Stimulated activated naive B cell treated with anti-CD40 and anti-IgM and Interleukin-4, amounts not matched to agents 10 μg/mL and 1 μg/mL and 100 μg/mL, for 72 hours (primary cell): ENCODE data around the gene KCNK7.

ENCODE experiments used
- ATAC-seq, 2 donors: fragments of 150-1000 bp; cut with Tn5 transposase; replicated peaks; 2 replicates each; pipeline ENCODE4 v1.10.0; 2021; ENCODE audit warnings: moderate library complexity in 1 of 2
- DNase-seq: peaks from one replicate; pipeline ENCODE4 v3.0.0; 2021
- H3K27ac Mint-ChIP-seq: one replicate; pipeline ENCODE4 v1.8.0; 2022; ENCODE audit warnings: mild to moderate bottlenecking, mixed read lengths
- H3K27me3 Mint-ChIP-seq, 2 donors: one replicate each; pipeline ENCODE4 v1.8.0; 2022; ENCODE audit warnings: mixed read lengths in 2 of 2
- H3K36me3 Mint-ChIP-seq, 2 donors: one replicate each; pipeline ENCODE4 v1.8.0; 2022; ENCODE audit warnings: mixed read lengths in 2 of 2, mild to moderate bottlenecking in 1 of 2
- H3K4me1 Mint-ChIP-seq, 2 donors: one replicate each; pipeline ENCODE4 v1.8.0; 2022; ENCODE audit warnings: mixed read lengths in 2 of 2, mild to moderate bottlenecking in 1 of 2
- H3K4me3 Mint-ChIP-seq, 2 donors: one replicate each; pipeline ENCODE4 v1.8.0; 2022; ENCODE audit warnings: mild to moderate bottlenecking in 2 of 2, mixed read lengths in 2 of 2, moderate library complexity in 1 of 2
- H3K9me3 Mint-ChIP-seq, 2 donors: one replicate each; pipeline ENCODE4 v1.8.0; 2022; ENCODE audit warnings: mixed read lengths in 2 of 2, mild to moderate bottlenecking in 1 of 2

The KCNK7 gene

DNA sequence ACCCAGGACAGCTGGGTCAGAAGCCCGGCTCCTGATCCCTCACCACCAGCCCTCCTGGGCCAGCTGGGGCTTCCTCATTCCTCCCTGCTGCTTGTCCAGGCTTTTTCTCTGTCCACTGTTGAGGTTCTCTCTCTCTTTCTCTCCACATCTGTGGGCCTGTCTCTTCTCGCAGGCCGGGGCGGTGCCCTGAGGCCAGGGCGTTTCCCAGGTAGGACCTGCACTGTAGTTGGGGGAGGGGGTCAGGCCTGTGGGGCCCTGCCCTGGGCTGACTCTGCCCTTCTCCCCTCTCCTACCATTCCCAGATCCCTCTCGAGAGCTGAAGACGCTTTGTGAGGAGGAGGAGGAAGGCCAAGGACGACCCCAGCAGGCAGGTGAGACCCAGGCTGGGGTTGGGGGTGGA is 14.8 kb downstream of the KCNK7 start:
- Mint-ChIP-seq H3K27ac (peak overlapping the region; percentile 44), H3K4me3 (peak overlapping the region in 1 of 2 donors; percentile 26), H3K36me3 (peaks cover 50 to 74% of the 10 kb centered on the region in 2 donors), H3K4me1 (peaks cover 40 to 63% of the 10 kb centered on the region in 2 donors), H3K9me3 (no peaks in the 10 kb centered on the region), H3K27me3 (no peaks in the 10 kb centered on the region)
- no peak for DNase-seq
- no peak for ATAC-seq

DNA sequence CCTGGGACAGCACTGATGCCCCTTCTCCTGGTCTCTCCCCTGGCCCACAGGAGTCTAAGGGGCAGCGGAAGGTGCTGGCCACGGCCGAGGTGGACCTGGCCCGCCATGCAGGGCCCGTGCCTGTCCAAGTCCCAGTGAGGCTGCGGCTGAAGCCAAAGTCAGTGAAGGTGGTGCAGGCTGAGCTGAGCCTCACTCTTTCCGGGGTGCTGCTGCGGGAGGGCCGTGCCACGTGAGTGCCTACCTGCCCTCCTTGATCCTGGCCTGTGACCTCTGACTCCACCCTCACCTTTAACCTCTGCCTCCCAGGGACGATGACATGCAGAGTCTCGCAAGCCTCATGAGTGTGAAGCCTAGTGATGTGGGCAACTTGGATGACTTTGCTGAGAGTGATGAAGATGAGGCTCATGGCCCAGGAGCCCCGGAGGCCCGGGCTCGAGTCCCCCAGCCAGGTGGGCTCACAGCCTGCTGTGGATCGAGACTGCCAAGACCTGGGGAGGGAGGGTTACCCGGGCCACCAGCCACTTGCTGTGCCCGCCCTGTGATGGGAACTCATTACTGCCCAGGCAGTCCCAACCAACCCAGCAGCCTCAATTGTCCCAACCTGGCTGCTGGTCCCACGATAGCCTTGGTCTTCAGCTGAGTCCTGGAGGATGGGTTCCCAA is 15.4 kb downstream of the KCNK7 start:
- Mint-ChIP-seq H3K9me3 (no peaks in the 10 kb centered on the region), H3K4me1 (peaks cover 43 to 64% of the 10 kb centered on the region in 2 donors), H3K36me3 (peaks cover 47 to 73% of the 10 kb centered on the region in 2 donors), H3K4me3 (no peak overlapping the region), H3K27me3 (no peaks in the 10 kb centered on the region), H3K27ac (peak overlapping the region; percentile 7)
- DNase-seq (no peak), ATAC-seq (no peak)

DNA sequence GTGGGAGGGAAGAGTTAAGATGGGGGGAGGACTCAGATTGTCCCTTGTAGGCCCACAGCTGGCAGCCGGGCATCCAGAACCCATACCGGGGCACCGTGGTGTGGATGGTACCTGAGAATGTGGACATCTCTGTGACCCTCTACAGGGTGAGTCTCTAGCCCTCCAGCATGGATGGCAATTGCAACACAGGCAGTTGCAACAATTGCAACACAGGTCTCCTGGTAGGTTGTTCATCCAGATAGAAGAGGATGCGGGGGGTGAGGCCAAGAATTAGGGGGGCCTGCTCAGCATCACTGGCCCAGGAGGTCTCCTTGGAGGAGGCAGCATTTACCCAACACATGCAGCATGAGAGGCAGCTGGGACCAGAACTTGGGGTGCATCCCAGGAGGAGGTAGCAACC is 16.3 kb downstream of the KCNK7 start:
- peaks cover 44 to 69% of the 10 kb centered on the region in 2 donors for H3K36me3 Mint-ChIP-seq
- peak overlapping the region; percentile 59 for H3K27ac Mint-ChIP-seq
- H3K27me3 Mint-ChIP-seq, result no peaks in the 10 kb centered on the region
- H3K9me3 Mint-ChIP-seq, result no peaks in the 10 kb centered on the region
- no peak for DNase-seq
- no peak for ATAC-seq
- H3K4me3 Mint-ChIP-seq, result no peak overlapping the region
- H3K4me1 Mint-ChIP-seq, result peaks cover 48 to 70% of the 10 kb centered on the region in 2 donors

DNA sequence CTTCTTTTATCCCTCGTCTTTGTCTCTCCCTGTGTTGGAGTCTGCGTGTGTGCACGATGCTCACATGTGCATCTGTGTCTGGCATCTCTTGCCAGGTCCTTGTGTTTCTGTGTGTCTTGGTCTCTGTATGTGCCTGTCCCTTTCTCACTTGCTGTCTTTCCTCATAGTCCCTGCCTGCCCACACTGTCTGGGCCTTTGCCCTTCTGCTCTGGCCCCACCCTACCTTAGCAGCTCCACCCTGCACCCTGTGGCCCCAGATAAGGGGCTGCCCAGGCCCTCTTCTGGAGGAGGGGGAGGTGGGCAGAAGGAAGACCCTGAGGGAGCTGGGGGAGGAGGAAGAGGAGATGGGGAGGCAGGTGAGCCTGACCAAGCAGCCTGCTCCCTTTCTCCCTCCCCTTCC is 16.9 kb downstream of the KCNK7 start:
- H3K27me3 Mint-ChIP-seq, result no peaks in the 10 kb centered on the region
- DNase-seq (no peak), ATAC-seq (no peak)
- H3K36me3 Mint-ChIP-seq, result peaks cover 44 to 68% of the 10 kb centered on the region in 2 donors
- H3K4me1 Mint-ChIP-seq, result peaks cover 46 to 75% of the 10 kb centered on the region in 2 donors
- peak overlapping the region; percentile 88 to 90 for H3K4me3 Mint-ChIP-seq
- H3K9me3 Mint-ChIP-seq, result no peaks in the 10 kb centered on the region
- peak overlapping the region; percentile 96 for H3K27ac Mint-ChIP-seq

DNA sequence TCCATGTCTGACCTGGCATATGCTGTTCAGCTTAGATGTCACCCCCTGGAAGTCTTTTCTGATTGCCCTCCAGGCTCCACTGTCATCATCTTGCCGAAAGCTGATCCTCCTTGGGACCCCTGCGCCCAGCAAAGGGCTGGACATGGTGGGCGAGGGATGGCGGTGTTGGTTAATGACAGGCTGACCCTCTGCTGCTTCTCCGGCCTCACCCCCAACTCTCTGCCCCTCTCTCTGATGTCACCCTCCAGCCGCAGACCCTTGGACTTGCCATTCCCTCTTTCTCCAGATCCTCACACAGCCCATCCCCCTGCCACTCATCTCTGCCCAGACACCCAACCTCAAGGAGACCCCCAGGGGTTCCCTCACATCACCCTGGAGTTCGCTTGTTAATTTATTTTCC is 17.5 kb downstream of the KCNK7 start:
- ATAC-seq, result no peak
- H3K27ac Mint-ChIP-seq, result peak overlapping the region; percentile 96
- H3K4me1 Mint-ChIP-seq, result peaks cover 47 to 75% of the 10 kb centered on the region in 2 donors
- H3K27me3 Mint-ChIP-seq, result no peaks in the 10 kb centered on the region
- no peaks in the 10 kb centered on the region for H3K9me3 Mint-ChIP-seq
- peaks cover 42 to 65% of the 10 kb centered on the region in 2 donors for H3K36me3 Mint-ChIP-seq
- peak overlapping the region; percentile 88 to 90 for H3K4me3 Mint-ChIP-seq
- no peak for DNase-seq

DNA sequence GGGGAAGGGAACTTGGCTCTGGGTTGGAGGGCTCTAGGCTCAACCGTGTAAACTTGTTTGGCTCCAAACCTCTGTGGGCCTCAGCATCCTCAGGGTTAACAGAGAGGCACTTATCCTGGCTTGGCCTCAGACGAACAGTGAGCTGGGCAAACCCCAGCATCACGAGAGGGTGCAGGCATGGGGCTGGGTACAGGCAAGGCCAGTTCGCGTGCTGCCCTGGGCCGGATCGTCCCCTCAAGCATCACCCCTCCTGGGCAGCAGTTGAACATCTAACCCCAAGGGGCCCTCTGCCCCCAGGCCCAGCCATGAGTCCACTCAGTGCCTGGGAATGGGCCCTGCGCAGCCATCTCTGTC is 17.9 kb downstream of the KCNK7 start:
- Mint-ChIP-seq H3K9me3 (no peaks in the 10 kb centered on the region), H3K36me3 (peaks cover 38 to 61% of the 10 kb centered on the region in 2 donors), H3K4me3 (peak overlapping the region; percentile 88 to 90), H3K27ac (peak overlapping the region; percentile 96), H3K27me3 (no peaks in the 10 kb centered on the region), H3K4me1 (peaks cover 44 to 73% of the 10 kb centered on the region in 2 donors)
- DNase-seq, result no peak
- ATAC-seq, result no peak

DNA sequence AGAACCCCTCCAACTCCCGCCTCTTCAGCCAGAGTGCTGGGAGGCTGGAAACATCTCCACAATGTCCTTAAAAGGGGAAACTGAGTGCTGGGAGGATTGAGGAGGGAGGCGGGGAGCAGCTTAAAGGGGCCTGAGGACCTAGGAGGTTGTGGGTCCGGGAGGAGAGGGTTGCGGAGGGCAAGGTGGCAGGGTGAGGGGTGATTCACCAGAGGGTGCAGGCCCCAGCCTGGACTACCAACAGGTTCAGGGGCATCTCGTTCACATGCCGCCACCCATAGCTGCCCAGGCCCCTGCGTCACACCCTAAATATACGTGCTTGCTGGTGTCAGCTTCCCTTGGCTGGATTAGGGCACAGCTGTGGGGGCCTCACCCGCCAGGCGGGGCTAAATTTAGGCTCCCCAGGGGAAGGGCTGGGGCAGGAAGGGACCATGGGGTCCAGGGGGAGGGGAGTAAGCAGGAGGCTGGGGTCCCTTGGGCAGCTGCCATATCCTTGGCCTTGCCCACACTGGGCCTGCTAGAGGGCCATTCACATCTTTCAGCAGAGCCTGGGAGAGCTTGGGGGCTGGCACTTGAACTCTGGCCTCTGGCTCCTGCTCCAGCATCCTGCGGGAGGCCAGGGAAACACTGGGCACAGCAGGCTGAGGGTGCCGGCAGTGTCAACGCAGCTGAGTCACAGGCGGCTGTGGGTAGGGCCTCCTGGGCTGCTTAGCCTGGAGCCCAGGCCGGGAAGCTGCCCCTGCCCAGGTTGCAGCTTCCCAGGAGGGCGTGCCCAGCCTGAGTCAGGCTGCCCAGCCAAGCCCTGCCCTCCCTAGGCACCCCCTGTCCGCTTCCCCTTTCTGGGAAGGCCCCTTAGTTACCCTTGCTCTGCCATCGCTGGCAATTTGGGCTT is 18.5 kb downstream of the KCNK7 start:
- Mint-ChIP-seq H3K36me3 (peaks cover 33 to 58% of the 10 kb centered on the region in 2 donors), H3K27me3 (no peaks in the 10 kb centered on the region), H3K4me3 (peak overlapping the region; percentile 88 to 90), H3K4me1 (peaks cover 40 to 77% of the 10 kb centered on the region in 2 donors), H3K9me3 (no peaks in the 10 kb centered on the region), H3K27ac (peak overlapping the region; percentile 96)
- peak; percentile 10 to 21 for ATAC-seq
- DNase-seq, result peak; percentile 56

DNA sequence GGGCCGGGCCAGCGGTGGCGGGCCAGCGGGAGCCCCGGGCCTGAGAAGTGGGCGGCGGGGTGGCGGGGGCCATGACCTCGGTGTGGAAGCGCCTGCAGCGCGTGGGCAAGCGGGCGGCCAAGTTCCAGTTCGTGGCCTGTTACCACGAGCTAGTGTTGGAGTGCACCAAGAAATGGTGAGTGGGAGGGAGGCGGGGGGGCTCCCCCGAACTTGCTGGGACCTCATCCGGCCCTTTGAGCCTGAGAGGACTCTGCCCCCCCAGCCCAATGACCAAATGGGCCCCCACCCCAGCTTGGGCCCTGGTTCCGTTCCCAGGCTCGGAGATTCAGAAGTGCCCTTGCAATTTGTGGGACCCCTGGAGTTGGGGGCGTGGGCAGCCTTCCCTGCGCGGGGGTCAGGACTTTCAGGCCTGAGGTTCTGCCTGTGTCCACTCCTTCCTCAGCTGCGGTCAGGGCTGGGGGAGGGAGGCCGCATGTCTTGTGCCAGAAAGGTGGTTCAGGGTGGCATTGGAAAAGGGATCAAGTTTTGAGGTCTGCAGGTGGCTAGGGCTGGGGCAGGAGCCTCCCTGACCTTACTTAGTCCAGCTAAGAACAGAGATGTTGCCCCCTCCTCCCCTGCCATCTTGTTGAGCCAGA is 19.3 kb downstream of the KCNK7 start:
- Mint-ChIP-seq H3K27ac (peak overlapping the region; percentile 96), H3K9me3 (no peaks in the 10 kb centered on the region), H3K4me1 (peaks cover 41 to 77% of the 10 kb centered on the region in 2 donors), H3K36me3 (peaks cover 29 to 56% of the 10 kb centered on the region in 2 donors), H3K27me3 (no peaks in the 10 kb centered on the region), H3K4me3 (peak overlapping the region; percentile 88 to 90)
- ATAC-seq (peak in 1 of 2 donors; percentile 1), DNase-seq (no peak)

DNA sequence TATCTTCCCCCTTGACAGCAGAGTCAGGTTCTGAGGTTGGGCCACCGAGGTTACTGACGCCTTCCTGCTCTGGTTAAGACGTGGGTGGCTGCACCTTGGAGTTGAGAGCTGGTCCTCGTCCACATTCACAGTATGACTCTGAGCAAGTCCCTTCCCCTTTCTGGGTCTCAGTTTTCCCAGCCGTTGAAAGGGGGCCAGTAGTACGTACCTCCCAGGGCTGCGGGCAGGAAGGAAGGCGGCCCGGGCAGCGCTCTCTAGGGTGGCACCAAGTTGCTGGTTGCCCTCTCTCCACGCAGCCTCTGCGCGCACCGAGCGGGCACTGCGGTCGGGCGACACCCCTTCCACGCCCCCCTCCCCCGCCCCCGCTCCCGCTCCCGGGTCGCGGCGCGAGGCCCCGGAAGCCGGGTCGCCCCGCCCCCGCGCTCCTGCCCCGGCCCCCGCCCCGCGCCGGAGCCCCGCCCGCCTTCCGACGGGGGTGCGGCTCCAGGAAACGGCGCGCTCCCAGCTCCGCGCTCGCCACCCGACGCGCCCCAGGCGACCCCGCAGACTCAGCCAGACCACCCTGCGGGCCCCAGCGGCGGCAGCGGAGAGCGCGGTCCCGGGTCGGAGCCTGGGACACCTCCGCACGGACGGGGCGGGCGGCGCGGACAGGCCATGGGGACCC is 19.9 kb downstream of the KCNK7 start, which contains the start of gene EHBP1L1:
Gene EHBP1L1, plus strand, starts transcription at position 486 of the 664 bp plus-strand sequence. CDS start 250 bp downstream, outside the sequence.
- Mint-ChIP-seq H3K27me3 (no peaks in the 10 kb centered on the region), H3K27ac (peak within 1 kb of the TSS; percentile 97), H3K9me3 (no peaks in the 10 kb centered on the region), H3K4me3 (peak within 1 kb of the TSS; percentile 88 to 91), H3K36me3 (peaks cover 26 to 51% of the 10 kb centered on the region in 2 donors), H3K4me1 (peaks cover 42 to 80% of the 10 kb centered on the region in 2 donors)
- DNase-seq (peak; percentile 80), ATAC-seq (peak; percentile 50 to 55)

DNA sequence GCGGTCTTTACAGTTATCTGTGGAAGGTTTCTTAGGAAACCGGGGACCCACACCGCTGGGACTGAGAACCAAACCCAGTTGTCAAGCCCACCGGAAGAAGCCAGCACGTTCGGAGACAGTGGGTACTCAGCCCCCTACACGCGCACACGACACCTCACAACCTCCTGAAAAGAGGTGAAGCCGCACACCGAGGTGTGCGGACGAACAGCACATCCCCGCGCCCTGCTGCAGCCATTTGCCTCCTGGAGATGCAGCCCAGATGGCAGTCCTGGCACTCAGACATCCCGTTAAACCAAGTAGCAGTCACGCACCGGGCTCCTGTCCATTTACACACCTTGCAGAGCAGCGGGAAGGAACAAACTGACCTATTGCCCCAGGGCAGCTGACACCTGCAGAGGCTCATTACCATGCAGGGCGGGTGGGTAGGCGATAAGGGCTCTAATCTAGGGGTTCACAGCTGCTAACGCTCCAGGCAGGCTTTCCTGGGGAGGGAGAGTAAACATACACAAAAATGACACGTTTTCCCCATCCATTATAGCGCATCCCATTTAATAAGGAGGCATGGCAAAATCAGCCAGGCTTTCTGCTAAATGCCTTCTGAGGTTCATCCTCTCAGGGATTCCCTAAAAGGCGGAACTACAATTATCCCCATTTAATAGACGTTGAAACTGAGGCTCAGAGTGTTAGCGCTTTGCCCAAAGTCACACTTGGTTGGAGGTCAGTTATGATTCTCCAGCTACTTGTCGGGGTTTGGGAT is 20.6 kb downstream of the KCNK7 start:
- H3K9me3 Mint-ChIP-seq, result no peaks in the 10 kb centered on the region
- peaks cover 45 to 82% of the 10 kb centered on the region in 2 donors for H3K4me1 Mint-ChIP-seq
- peaks cover 26 to 47% of the 10 kb centered on the region in 2 donors for H3K36me3 Mint-ChIP-seq
- H3K27me3 Mint-ChIP-seq, result no peaks in the 10 kb centered on the region
- H3K4me3 Mint-ChIP-seq, result peak overlapping the region; percentile 88 to 91
- peak; percentile 2 to 3 for ATAC-seq
- peak overlapping the region; percentile 97 for H3K27ac Mint-ChIP-seq
- peak; percentile 39 for DNase-seq

DNA sequence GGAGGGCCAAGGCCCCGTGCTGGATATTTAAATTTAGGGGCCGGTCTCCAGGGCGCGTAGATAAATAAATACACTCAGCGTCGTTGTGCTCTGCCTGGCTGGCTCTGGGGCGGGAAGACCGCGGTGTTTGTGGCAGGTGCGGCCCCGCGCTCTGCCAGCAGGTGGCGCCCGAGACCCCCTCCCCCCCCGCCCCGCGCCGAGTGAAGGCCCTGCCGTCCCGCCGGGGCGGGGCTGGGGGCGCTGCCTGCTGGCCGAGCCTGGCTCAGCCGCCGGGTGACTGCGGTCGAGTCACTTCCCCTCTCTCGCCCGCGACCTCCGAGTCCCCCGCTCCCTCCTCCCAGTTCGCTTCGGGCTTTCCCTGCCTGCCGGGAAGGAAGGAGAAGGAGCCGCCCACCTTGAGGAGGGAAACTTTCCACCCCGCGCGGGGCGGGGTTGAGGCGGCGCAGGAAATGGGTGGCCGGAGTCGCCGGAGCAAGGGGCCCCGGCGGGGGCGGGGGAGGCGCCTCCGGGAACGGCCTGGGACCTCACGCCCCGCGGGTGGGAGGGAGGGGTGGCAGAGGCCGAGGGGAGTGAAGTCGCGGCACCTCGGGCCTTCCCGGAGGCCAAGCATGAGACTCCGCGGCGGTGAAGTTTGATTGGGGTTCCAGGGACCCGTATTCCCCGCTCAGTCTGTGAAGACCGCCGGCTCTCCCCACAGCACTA is 21.3 kb downstream of the KCNK7 start:
- H3K36me3 Mint-ChIP-seq, result peaks cover 20 to 40% of the 10 kb centered on the region in 2 donors
- peak; percentile 37 to 52 for ATAC-seq
- peak overlapping the region; percentile 97 for H3K27ac Mint-ChIP-seq
- DNase-seq, result peak; percentile 95
- H3K4me1 Mint-ChIP-seq, result peaks cover 43 to 81% of the 10 kb centered on the region in 2 donors
- no peaks in the 10 kb centered on the region for H3K27me3 Mint-ChIP-seq
- peak overlapping the region; percentile 88 to 91 for H3K4me3 Mint-ChIP-seq
- H3K9me3 Mint-ChIP-seq, result no peaks in the 10 kb centered on the region

DNA sequence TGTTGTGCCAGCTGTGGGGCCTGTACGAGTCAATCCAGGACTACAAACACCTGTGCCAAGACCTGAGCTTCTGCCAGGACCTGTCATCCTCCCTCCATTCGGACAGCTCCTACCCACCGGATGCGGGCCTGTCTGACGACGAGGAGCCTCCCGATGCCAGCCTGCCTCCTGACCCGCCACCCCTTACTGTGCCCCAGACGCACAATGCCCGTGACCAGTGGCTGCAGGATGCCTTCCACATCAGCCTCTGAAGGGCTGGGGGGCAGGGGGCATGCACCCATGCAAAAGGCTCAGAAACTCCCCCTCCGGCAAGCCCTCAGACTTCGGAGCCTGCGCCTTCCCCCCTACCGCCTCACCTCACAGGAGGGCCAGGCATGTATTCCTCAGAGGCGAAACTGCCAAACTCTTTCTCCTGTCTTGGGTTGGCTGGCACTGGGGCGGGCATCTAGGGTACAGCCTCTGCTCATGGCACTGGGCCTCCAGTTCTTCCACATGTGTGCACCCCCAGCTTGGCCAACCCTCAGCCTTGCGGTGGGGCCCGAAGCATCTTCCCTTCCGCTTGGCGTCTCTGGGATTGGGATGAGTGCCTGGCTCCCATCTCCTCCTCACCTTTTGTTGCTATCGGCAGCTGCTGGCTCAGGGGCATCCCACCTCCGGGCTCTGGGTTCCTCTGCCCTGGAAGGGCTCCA is 22.1 kb downstream of the KCNK7 start:
- H3K27ac Mint-ChIP-seq, result peak overlapping the region; percentile 97
- no peak for DNase-seq
- H3K4me1 Mint-ChIP-seq, result peaks cover 46 to 81% of the 10 kb centered on the region in 2 donors
- no peaks in the 10 kb centered on the region for H3K27me3 Mint-ChIP-seq
- H3K36me3 Mint-ChIP-seq, result peaks cover 17 to 33% of the 10 kb centered on the region in 2 donors
- H3K9me3 Mint-ChIP-seq, result no peaks in the 10 kb centered on the region
- peak overlapping the region; percentile 87 to 88 for H3K4me3 Mint-ChIP-seq
- ATAC-seq, result no peak
